Type B pancreatic cell (in vitro differentiated cells): ENCODE results near the gene PRRX1. TPM values are rescaled to one million over a fixed set of nuclear protein-coding genes. Genes with fewer than 3 reads are reported as not detected.

Source experiments
- DNase-seq: peaks from one replicate; pipeline ENCODE4 v3.0.0; 2021; ENCODE audit warnings: mixed read lengths; ENCODE audit not compliant: unreplicated experiment; ENCODE audit errors: extremely low spot score
- H3K27ac Mint-ChIP-seq: 2 replicates; pipeline ENCODE4 v1.8.0; 2021; ENCODE audit warnings: mild to moderate bottlenecking, mixed read lengths
- H3K27me3 Mint-ChIP-seq: 2 replicates; pipeline ENCODE4 v1.8.0; 2021; ENCODE audit warnings: mixed read lengths
- H3K36me3 Mint-ChIP-seq: 2 replicates; pipeline ENCODE4 v1.8.0; 2021; ENCODE audit warnings: mixed read lengths
- H3K4me1 Mint-ChIP-seq: one replicate; pipeline ENCODE4 v1.8.0; 2021; ENCODE audit warnings: mixed read lengths; ENCODE audit not compliant: unreplicated experiment
- H3K4me3 Mint-ChIP-seq: 2 replicates; pipeline ENCODE4 v1.8.0; 2021; ENCODE audit warnings: mild to moderate bottlenecking, mixed read lengths
- H3K9me3 Mint-ChIP-seq: 2 replicates; pipeline ENCODE4 v1.8.0; 2021; ENCODE audit warnings: mixed read lengths
- total RNA-seq: library from RNA; stranded (reverse); gene quantifications from 2 replicates; pipeline ENCODE4 v1.2.1, GENCODE V29; 2021; ENCODE audit warnings: low replicate concordance
- TF ChIP-seq, protein P1 (sequence below): fragments of 200-600 bp; sonication (generic); conservative IDR thresholded peaks from 2 replicates; pipeline ENCODE4 v1.5.0; 2021; ENCODE audit warnings: antibody characterized with exemption, mild to moderate bottlenecking

Gene PRRX1
- total RNA-seq, 1 donor from 2014 or later = 142 TPM

DNA sequence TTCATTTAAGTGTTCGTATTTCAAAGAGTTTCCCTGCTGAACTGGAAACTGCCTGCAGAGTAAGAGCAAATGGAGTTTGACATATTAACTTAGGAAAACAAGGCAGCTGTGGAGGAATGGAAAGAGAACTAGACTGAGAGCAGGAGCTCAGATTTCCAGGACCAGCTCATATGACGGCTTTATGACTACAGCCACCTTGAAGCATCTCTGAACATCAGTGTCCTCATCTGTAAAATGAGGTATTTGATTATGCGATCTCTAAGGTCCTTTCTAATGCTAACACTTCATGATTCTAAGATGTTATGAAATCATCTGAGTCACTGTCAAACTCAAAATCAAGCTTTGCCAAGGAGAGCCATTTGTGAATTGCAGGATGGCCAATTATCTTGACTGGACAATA lies 112.3 kb downstream of the PRRX1 start:
- Mint-ChIP-seq H3K4me3 (no peak overlapping the region), H3K9me3 (no peaks in the 10 kb centered on the region), H3K36me3 (no peaks in the 10 kb centered on the region), H3K27ac (no peak overlapping the region), H3K4me1 (no peaks in the 10 kb centered on the region), H3K27me3 (no peaks in the 10 kb centered on the region)
- DNase-seq = no peak
- TF ChIP-seq, protein P1, sequence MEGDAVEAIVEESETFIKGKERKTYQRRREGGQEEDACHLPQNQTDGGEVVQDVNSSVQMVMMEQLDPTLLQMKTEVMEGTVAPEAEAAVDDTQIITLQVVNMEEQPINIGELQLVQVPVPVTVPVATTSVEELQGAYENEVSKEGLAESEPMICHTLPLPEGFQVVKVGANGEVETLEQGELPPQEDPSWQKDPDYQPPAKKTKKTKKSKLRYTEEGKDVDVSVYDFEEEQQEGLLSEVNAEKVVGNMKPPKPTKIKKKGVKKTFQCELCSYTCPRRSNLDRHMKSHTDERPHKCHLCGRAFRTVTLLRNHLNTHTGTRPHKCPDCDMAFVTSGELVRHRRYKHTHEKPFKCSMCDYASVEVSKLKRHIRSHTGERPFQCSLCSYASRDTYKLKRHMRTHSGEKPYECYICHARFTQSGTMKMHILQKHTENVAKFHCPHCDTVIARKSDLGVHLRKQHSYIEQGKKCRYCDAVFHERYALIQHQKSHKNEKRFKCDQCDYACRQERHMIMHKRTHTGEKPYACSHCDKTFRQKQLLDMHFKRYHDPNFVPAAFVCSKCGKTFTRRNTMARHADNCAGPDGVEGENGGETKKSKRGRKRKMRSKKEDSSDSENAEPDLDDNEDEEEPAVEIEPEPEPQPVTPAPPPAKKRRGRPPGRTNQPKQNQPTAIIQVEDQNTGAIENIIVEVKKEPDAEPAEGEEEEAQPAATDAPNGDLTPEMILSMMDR = no peak

DNA sequence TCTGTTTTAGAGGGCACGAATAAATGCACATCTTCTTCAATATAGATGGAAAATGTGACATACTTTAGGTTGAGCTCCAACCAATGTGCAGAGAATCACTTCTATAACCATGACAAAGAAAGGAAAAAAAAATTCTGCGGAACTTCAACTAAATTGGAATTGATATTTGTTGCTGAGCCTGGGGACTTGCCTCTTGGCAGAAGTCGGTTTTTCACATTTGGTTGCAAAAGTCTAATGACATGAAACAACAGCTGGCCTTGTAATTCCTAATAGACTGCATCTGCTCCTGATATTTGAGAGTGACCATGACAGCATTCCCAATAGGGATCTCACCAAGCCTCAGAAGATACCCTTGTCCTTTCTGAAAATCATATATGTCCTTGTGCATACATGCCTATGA lies 112.8 kb downstream of the PRRX1 start:
- TF ChIP-seq, protein P1 = no peak
- no peaks in the 10 kb centered on the region for H3K27me3 Mint-ChIP-seq
- DNase-seq = no peak
- H3K4me1 Mint-ChIP-seq = no peaks in the 10 kb centered on the region
- no peak overlapping the region for H3K4me3 Mint-ChIP-seq
- no peak overlapping the region for H3K27ac Mint-ChIP-seq
- no peaks in the 10 kb centered on the region for H3K36me3 Mint-ChIP-seq
- no peaks in the 10 kb centered on the region for H3K9me3 Mint-ChIP-seq

Other genes with a start within 250 kb of the PRRX1 start
- 13.7 and 19.4 TPM in 2 replicates for gene GORAB, start 132.0 kb upstream of the PRRX1 start, total RNA-seq